Keratinocyte (primary cell): ENCODE measurements around the gene SERPINH1. TPM values are rescaled to one million over a fixed set of nuclear protein-coding genes. Genes with fewer than 3 reads are reported as not detected.

Experiments
- DNase-seq: peaks from one replicate; pipeline ENCODE4 v3.0.0-alpha.2; 2011; ENCODE audit warnings: low read depth, missing footprints, low spot score
- FAIRE-seq: peaks from 2 replicates; lab custom pipeline; 2011; peaks lifted over from hg19 to GRCh38; lab: Jason Lieb, UNC
- H2AFZ ChIP-seq: 2 replicates; pipeline ENCODE4 v1.6.0; 2012; ENCODE audit warnings: low read length, control low read depth, inconsistent platforms; ENCODE audit not compliant: control insufficient read depth
- H3K27ac ChIP-seq: 2 replicates; pipeline ENCODE4 v1.5.1; 2011; ENCODE audit warnings: low read length; ENCODE audit not compliant: control insufficient read depth, insufficient read depth
- H3K27me3 ChIP-seq: 3 replicates; pipeline ENCODE4 v1.6.0; 2011; ENCODE audit warnings: low read length; ENCODE audit not compliant: control insufficient read depth, insufficient read depth; ENCODE audit errors: extremely low read depth
- H3K36me3 ChIP-seq, 2 experiments: 2 replicates in 1 of 2; 3 replicates in 1 of 2; pipeline ENCODE4 v1.5.1; 2011; ENCODE audit warnings: low read length in 2 of 2, mild to moderate bottlenecking in 1 of 2; ENCODE audit not compliant: control insufficient read depth in 2 of 2, insufficient read depth in 2 of 2; ENCODE audit errors: extremely low read depth in 1 of 2
- H3K4me1 ChIP-seq: 3 replicates; pipeline ENCODE4 v1.5.1; 2011; ENCODE audit warnings: low read length; ENCODE audit not compliant: control insufficient read depth, insufficient read depth; ENCODE audit errors: extremely low read depth
- H3K4me2 ChIP-seq: 3 replicates; pipeline ENCODE4 v1.6.0; 2011; ENCODE audit warnings: low read depth, low read length; ENCODE audit not compliant: control insufficient read depth, insufficient read depth; ENCODE audit errors: extremely low read depth
- H3K4me3 ChIP-seq, 3 experiments: fragments of 200-600 bp in 1 of 3; sonication (generic) in 1 of 3; 2 replicates in 2 of 3; 3 replicates in 1 of 3; pipeline ENCODE4 v1.5.1; 2011 to 2016; ENCODE audit warnings: low read length in 3 of 3, mild to moderate bottlenecking in 3 of 3, control low read depth in 2 of 3, inconsistent platforms in 1 of 3, low read depth in 1 of 3, mixed read lengths in 1 of 3, mixed run types in 1 of 3, moderate library complexity in 1 of 3; ENCODE audit not compliant: control insufficient read depth in 2 of 3, insufficient read depth in 2 of 3; ENCODE audit errors: extremely low read depth in 1 of 3
- H3K79me2 ChIP-seq: 2 replicates; pipeline ENCODE4 v1.6.0; 2012; ENCODE audit warnings: low read length; ENCODE audit not compliant: control insufficient read depth, insufficient read depth
- H3K9ac ChIP-seq: 3 replicates; pipeline ENCODE4 v1.6.0; 2011; ENCODE audit warnings: low read length; ENCODE audit not compliant: control insufficient read depth, insufficient read depth; ENCODE audit errors: extremely low read depth
- H3K9me1 ChIP-seq: 3 replicates; pipeline ENCODE4 v1.6.0; 2011; ENCODE audit warnings: low read length; ENCODE audit not compliant: control insufficient read depth, insufficient read depth; ENCODE audit errors: extremely low read depth
- H3K9me3 ChIP-seq: 2 replicates; pipeline ENCODE4 v1.5.1; 2012; ENCODE audit warnings: low read depth, low read length; ENCODE audit not compliant: control insufficient read depth
- H4K20me1 ChIP-seq: 3 replicates; pipeline ENCODE4 v1.6.0; 2011; ENCODE audit warnings: low read length; ENCODE audit not compliant: control insufficient read depth, insufficient read depth; ENCODE audit errors: extremely low read depth
- EZH2 ChIP-seq: IDR thresholded peaks from one replicate; pipeline ENCODE4 v1.6.1; 2012; ENCODE audit warnings: inconsistent platforms, mild to moderate bottlenecking, low read length, moderate library complexity
- dilution Hi-C: fragments of 300-500 bp; cut with MboI; formaldehyde crosslinking; loops from one replicate; pipeline ENCODE4 v1.7.0; 2020; ENCODE audit warnings: low sequenced_read_pairs; ENCODE audit not compliant: extremely low pct_ligation_motif_present
- polyA plus RNA-seq, 5 experiments: library from polyadenylated mRNA; depleted of rRNA in 3 of 5; stranded (reverse) in 3 of 5; stranded (forward) in 1 of 5; unstranded in 1 of 5; fragments of >200 nt; gene quantifications; 1 replicate in 1 of 5; 2 replicates in 3 of 5; 3 replicates in 1 of 5; pipeline versions ENCODE4 v1.2.1 to v1.2.3, GENCODE V29; 2011 to 2012; ENCODE audit warnings: missing spikeins in 2 of 5, low read depth in 1 of 5, low replicate concordance in 1 of 5
- TF ChIP-seq, protein P1 (sequence below), 3 experiments: IDR thresholded peaks in 1 of 3; conservative IDR thresholded peaks in 1 of 3; optimal IDR thresholded peaks in 1 of 3; 2 replicates in 2 of 3; 3 replicates in 1 of 3; pipeline versions ENCODE3 to v1.5.1; 2011; ENCODE audit warnings: low read length in 3 of 3, mild to moderate bottlenecking in 3 of 3, moderate library complexity in 2 of 3, control low read depth in 1 of 3, inconsistent platforms in 1 of 3; ENCODE audit not compliant: insufficient read depth in 2 of 3; ENCODE audit errors: extremely low read depth in 1 of 3

The SERPINH1 gene
- polyA plus RNA-seq, 1 donor (not counting 4 experiments of a cell fraction or from before 2014, with no cell fraction given), result 136 TPM

- no peak for TF ChIP-seq EZH2
- TF ChIP-seq, protein P1, sequence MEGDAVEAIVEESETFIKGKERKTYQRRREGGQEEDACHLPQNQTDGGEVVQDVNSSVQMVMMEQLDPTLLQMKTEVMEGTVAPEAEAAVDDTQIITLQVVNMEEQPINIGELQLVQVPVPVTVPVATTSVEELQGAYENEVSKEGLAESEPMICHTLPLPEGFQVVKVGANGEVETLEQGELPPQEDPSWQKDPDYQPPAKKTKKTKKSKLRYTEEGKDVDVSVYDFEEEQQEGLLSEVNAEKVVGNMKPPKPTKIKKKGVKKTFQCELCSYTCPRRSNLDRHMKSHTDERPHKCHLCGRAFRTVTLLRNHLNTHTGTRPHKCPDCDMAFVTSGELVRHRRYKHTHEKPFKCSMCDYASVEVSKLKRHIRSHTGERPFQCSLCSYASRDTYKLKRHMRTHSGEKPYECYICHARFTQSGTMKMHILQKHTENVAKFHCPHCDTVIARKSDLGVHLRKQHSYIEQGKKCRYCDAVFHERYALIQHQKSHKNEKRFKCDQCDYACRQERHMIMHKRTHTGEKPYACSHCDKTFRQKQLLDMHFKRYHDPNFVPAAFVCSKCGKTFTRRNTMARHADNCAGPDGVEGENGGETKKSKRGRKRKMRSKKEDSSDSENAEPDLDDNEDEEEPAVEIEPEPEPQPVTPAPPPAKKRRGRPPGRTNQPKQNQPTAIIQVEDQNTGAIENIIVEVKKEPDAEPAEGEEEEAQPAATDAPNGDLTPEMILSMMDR (optimal IDR thresholded peaks at IDR 0.05 in 1 of 3, IDR thresholded peaks at IDR 0.05 in 1 of 3, conservative IDR thresholded peaks at IDR 0.05 in 1 of 3; ENCODE audit: extremely low read depth in 1 of 3, insufficient read depth in 2 of 3, low read length in 3 of 3), result no peak
- Histone ChIP-seq H3K9me3 (no peaks in the 10 kb centered on the region), H4K20me1 (no peaks in the 10 kb centered on the region), H3K27ac (no peak overlapping the region), H3K4me2 (no peak overlapping the region), H3K36me3 (no peaks in the 10 kb centered on the region), H3K27me3 (peaks cover 10% of the 10 kb centered on the region), H3K9me1 (no peaks in the 10 kb centered on the region), H3K79me2 (no peaks in the 10 kb centered on the region), H3K4me1 (no peaks in the 10 kb centered on the region), H2AFZ (no peak overlapping the region), H3K9ac (no peak overlapping the region), H3K4me3 (no peak overlapping the region)
- FAIRE-seq (no peak), DNase-seq (no peak)
- dilution Hi-C loops, result no loop called here
These were observed 39.6 kb upstream of the SERPINH1 start for GRCh38 chr11:75522286-75523044.

- DNase-seq (no peak), FAIRE-seq (no peak)
- Histone ChIP-seq H3K36me3 (no peaks in the 10 kb centered on the region), H3K27me3 (peaks cover 11% of the 10 kb centered on the region), H4K20me1 (no peaks in the 10 kb centered on the region), H3K79me2 (no peaks in the 10 kb centered on the region), H2AFZ (no peak overlapping the region), H3K27ac (no peak overlapping the region), H3K4me2 (no peak overlapping the region), H3K4me3 (no peak overlapping the region), H3K4me1 (no peaks in the 10 kb centered on the region), H3K9ac (no peak overlapping the region), H3K9me3 (no peaks in the 10 kb centered on the region), H3K9me1 (no peaks in the 10 kb centered on the region)
- dilution Hi-C loops, result no loop called here
- TF ChIP-seq, protein P1 (optimal IDR thresholded peaks at IDR 0.05 in 1 of 3, IDR thresholded peaks at IDR 0.05 in 1 of 3, conservative IDR thresholded peaks at IDR 0.05 in 1 of 3; ENCODE audit: extremely low read depth in 1 of 3, insufficient read depth in 2 of 3, low read length in 3 of 3), result no peak
- no peak for TF ChIP-seq EZH2
These were observed 38.9 kb upstream of the SERPINH1 start for GRCh38 chr11:75523189-75523588.
